ENCODE data around the gene RPS19BP1.

Gene RPS19BP1

DNA sequence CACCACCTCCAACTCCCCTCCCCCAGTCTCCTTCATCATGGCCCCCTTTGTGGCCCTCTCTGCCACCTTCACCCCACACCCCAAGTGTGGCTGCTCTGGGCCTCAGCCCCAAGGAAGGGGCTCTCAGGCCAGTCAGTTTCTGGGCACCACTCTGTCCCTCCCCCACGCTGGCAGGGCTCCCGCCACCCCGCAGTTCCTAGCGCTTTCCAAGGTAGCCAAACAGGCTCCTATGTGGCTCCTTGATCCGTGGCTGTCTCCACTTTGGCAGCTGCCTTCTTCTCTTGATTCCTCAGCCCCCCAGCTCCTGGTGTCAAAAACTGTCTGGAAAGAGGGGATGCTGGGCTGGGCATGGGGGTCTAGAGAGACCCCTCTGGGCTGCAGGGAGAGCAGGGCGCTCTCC, 27.6 kb upstream of the RPS19BP1 start:
- Histone ChIP-seq H3K27ac (no peak overlapping the region), H3K4me3 (no peak overlapping the region)

DNA sequence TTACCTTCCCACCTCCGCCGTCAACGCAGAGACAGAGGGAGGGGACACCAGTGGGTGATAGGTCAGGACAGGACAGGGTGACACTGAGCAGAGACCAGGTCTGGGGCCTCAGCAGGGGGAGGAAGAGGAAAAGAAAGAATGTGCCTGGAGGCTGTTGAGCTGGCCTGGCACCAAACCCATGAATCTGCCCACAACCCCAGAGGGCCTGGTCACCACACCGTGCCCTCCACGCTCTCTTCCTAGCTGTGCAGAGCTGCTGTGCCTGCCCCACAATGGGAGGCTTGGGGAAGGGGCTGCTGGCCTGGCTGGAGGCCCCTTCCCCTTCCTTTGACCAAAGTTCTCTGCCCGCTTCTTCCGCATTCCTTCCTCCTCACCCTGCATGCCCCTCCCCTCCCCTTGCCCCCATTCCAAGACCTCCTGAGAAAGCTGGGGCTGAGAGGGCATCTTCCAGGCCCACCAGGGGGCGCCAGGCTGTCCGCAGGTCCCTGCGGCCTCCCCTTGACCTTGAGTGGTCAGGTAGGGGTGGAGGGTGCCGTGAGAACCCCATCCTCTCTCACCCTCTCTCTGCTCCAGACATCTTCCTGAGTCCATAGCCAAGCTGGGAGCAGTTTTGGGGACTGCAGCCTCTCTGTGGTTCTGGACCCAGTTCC, 27.0 kb upstream of the RPS19BP1 start:
- Histone ChIP-seq H3K4me3 (no peak overlapping the region), H3K27ac (no peak overlapping the region)

- Histone ChIP-seq H3K4me3 (no peak overlapping the region), H3K27ac (no peak overlapping the region)
Observed at GRCh38 chr22:39558950-39559349, 26.4 kb upstream of the RPS19BP1 start.

- Histone ChIP-seq H3K4me3 (no peak overlapping the region), H3K27ac (no peak overlapping the region)
Observed at GRCh38 chr22:39558254-39558727, 25.7 kb upstream of the RPS19BP1 start.

DNA sequence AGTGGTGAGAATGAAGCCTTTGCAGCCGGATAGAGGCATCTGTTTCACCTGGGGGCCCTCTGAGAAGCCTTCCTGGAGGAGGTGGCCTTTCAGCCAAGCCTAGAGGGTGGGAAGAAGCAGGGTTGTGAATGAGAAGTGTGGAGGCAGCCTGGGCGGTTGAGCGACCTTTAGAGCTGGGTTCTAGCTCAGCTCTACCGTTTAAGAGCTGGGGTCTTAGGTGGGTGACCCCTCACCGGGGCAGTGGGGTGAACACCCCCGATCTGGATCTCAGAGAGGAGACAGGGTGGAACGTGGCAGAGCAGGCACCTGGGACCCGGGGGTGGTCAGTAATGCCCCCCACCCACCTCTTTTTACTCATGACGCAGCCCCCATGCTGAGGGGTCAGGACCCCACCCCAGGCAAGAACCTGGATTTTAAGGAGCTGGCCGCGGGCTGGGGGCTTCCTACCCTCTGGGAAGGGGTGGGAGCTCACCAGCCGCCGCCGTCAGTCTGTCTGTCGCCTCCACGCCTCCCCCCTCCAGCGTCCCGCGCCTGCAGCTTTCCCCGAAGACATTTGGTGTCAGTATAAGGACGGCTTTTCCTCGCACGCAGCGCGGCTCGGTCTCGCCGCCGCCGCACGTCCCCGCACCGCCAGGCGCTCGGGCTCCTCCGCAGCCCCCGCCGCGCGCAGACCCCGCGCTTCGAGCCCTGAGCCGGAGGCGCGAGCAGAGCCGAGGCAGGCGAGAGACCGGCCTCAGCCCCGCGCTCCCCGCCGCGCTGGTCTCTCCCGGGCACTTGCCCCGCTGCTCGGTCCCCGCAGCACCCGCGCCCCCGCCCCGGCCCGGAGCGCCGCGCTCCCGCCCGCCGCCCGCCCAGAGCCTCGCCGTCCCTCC, 24.7 kb upstream of the RPS19BP1 start:
- no peak overlapping the region for H3K27ac ChIP-seq
- peak overlapping the region in 1 of 7 experiments; percentile 21 for H3K4me3 ChIP-seq

GRCh38 chr22:39554151-39554550, 21.6 kb upstream of the RPS19BP1 start:
- no peak overlapping the region for H3K4me3 ChIP-seq
- no peak overlapping the region for H3K27ac ChIP-seq

DNA sequence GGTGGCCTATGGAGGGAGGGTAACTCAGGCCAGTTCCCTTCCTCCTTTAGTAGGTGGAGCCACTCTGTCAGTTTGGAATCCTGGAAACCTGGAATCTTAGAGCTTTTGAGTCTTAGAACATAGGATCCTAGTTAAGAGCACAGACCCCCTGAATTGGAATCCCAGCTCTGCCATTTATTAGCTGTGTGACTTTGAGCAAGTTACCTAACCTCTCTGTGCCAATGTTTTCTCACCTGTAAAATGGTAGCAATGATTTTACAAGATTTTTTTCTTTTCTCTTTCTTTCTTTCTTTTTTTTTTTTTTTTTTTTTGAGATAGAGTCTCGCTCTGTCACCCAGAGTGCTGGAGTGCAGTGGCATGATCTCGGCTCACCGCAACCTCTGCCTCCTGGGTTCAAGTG, 20.9 kb upstream of the RPS19BP1 start:
- H3K27ac ChIP-seq: no peak overlapping the region
- H3K4me3 ChIP-seq: no peak overlapping the region

DNA sequence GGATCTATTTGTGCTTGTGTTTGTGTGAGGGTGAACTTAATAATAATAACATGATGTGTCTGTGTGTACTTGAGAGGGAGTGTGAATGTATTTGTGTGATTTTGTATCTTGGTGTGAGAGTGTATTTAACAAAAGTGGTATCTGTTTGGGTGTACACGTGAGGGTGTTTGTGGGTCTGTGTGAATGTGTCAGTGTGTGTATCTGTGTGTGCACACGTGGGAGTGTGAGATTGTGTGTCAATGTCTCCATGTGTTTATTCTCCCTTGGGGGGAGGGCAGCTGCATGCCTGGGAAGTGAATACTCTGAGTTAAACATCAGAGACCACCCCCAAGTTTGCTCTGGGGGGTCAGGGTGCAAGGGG, 15.0 kb upstream of the RPS19BP1 start:
- no peak overlapping the region for H3K27ac ChIP-seq
- H3K4me3 ChIP-seq: no peak overlapping the region

DNA sequence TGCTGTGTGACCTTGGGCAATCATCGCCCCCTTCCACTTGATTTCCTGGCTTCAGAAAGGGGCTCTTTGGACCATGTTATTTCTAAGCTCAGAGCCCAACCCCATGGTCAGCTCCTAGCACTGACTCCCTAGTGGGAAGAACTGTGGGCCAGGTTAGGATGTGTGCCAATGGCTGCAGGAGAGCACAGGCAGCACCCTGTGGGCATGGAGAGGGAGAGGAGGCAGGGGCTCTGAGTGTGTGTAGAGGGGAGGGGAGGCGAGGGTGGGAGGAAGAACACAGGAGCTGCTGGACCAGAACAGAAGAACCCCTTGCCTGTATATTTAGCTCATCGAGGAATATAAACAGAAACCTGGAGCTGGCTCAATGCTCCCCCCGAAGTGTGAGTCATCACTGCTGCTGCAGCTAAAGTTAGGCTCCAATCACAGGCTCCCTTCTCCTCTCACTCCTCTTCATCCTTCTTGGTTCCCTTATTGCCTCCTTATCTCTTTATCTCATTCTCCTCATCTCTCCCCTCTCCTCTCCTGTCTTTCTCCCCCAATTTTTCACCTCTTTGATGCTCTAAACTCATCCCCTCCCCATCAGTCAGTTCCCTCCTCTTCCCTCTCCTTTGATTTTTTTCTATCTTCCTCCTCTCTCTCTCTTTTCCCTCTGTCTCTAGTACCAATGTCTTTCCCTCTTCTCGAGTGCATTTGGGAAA, 14.5 kb upstream of the RPS19BP1 start:
- H3K4me3 ChIP-seq: no peak overlapping the region
- no peak overlapping the region for H3K27ac ChIP-seq

DNA sequence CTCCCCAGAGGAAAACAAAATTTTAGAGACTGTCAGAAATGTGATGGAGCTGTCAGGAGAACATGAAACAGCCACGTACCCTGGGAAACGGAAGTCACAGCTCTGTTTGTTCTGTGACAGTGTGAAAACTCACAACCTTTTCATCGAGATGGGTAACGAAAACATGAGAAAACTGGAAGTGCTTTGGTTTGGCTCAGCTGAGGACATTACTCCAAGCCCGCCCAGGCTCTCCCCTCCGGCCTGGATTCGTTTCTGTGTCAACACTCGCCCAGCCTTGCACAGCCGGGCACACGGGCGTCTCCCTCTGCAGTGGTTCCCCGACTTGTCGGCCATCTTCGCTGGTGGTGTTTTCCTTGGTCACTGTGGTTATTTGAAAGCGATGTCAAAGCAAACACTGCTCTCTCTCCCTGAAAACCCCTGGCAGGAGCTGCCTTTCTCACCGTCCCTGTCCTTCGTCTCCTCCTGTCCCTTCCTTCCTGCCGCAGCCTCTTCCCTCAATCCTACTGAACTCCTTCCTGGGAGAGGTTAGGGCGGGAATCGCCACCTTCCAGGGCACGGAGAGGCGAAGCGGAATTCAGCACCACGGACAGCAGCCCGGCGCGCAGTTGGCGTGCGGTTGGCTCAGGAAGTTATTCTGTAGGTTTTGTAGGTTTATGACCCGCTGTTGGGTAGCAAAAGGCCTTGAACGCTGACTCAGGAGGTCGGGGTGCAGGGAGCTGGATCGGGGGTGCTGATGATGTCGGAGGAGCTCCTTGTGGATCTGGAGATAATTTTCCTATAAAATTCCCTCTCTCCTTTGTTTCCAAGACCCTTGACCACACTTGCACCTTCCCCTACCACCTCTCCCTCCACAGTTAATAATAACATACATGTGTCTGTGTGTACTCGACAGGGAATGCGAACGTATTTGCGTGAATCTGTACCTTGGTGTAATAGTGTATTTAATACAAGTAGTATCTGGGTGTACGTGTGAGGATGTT, 13.1 kb upstream of the RPS19BP1 start:
- no peak overlapping the region for H3K27ac ChIP-seq
- no peak overlapping the region for H3K4me3 ChIP-seq

DNA sequence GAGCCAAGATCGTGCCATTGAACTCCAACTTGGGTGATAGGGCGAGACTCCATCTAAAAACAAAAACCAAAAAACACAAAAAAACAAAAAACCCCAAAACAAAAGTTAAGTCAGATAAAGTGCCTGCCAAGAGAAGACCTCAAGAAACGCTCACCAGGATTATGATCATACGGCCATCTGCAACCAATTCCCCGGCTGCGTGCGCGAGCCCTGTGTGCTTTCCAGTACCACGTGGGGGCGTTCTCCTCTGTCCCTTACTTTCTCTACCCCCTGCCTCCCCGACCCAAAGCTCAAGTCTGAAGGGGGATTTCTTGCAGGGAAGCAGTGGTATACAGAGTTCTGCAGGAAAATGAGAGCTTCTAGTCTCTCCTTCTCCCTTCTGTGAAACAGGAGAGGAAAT, 10.5 kb upstream of the RPS19BP1 start:
- Histone ChIP-seq H3K27ac (no peak overlapping the region), H3K4me3 (no peak overlapping the region)

DNA sequence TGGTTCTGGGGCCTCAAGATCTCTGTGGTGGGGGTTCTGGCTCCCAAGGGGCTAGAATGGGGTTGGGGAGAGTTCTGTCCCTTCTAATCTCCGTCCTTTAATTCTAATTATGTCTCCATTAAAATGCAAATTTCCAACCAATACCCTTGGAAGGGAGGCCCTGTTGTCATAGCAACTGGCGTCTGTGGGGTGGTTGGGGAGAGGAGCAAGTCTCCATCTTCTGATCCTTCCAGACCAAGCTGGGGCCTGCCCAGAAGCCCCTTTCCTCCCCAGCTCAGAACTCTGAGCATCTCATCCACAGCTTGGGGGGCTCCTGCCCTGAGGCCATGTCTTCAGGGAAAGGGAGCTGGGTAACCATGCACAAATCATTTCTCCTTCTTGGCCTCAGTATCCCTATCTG, 5.4 kb upstream of the RPS19BP1 start:
- no peak overlapping the region for H3K27ac ChIP-seq
- H3K4me3 ChIP-seq: no peak overlapping the region

DNA sequence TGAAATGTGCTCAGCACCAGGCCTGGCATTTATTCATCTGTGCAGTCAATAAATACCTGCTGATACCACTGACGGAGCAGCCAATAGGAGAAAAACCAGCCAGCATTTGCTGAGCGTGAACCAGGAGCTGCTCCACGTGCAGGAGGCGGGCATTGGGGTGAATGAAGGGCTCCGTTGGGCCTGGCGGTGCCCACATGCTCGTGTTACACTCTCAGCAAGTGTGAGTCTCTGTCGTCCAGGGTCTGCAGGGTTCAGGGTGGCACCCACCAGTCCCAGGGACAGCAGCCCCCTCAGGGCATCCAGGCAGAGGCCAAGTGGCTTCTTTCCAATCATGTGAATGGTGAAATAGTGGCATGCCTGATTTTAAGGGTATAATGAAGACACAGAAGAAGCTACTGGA, 4.2 kb upstream of the RPS19BP1 start:
- Histone ChIP-seq H3K27ac (no peak overlapping the region), H3K4me3 (no peak overlapping the region)

DNA sequence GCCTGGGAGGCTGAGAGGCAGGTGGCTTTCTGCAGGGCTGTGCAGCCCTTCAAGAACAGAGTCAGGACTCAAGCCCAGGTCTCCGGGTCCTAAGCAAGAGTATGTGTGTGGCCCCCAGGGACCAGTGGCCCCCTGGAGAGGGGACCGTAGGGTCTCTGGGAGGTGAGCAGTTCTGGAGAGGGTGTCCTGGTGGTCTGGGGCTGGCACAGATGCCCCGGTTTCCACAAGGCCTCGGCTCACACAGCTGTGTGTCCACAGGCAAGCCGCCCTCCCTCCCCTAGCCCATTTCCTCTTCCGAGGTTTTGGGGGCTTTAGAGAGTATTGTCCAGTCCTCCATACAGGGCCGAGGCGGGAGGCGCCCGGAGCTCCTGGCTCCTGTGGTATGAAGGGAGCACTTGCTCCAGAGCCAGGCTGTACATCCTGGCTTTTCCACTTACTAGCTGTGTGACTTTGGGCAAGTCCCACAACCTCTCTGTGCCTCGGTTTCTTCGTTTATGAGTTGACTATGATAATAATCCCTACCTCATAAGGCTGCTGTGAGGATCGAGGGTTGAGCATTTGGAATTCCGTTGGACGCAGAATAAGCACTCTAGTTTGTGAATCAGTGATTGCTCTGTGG, 3.4 kb upstream of the RPS19BP1 start:
- Histone ChIP-seq H3K27ac (no peak overlapping the region), H3K4me3 (no peak overlapping the region)

DNA sequence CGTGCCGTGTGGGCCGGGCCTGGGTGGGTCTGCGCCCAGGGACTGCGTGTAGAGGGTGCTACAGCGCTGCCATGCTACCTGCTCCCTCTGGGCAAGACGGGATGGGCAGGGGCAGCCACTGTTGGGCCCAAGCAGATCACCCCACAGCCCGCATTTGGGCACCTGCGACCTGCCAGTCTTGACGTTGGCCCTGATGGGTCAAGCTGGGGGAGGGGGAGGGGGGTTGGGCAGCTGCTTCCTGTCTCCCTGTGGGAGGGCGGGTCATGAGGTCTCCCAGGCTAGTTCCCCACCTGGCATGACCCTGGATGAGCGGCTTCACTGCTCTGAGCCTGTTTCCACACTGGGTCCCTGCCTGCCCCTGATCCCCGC, 2.8 kb upstream of the RPS19BP1 start:
- Histone ChIP-seq H3K4me3 (no peak overlapping the region), H3K27ac (no peak overlapping the region)

DNA sequence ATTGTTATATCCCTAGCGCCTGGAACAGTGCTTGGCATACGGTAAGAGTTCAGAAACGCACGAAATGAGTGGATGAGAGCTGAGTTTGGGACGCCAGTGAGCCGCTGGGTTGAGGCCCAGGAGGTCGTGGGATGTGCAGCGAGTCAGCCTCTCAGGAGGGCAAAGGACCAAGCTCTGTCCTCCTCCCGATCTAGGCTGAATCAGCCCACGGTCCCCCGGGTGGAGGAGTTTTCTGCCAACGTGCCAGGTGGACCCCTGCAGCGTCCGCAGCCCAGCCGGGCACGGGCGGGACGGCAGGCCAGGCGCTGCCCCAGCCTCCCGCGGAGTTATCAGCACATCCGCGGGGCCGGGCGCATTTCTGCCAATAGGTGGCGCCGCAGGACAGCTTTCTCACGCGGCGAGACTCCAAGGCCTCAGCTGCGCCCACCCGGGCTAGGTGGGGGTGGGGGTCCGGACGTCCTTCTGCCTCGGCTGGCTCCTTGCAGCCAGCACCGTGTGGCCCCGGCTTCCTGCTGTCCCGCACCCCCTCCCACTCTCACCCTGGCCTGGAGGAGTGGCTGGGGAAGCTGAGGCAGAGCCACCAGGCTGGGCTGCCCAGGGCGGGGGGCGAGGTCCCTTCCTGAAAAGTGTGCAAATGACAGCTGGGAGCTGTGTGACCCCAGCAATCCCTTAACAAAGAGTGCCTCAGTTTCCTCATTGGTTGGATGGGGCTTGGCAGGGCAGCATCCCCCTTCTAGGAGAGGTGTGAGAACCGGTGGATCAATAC, 2.2 kb upstream of the RPS19BP1 start:
- Histone ChIP-seq H3K27ac (peak overlapping the region in 3 of 21 experiments; percentile 16 to 43 (median 18)), H3K4me3 (no peak overlapping the region)

DNA sequence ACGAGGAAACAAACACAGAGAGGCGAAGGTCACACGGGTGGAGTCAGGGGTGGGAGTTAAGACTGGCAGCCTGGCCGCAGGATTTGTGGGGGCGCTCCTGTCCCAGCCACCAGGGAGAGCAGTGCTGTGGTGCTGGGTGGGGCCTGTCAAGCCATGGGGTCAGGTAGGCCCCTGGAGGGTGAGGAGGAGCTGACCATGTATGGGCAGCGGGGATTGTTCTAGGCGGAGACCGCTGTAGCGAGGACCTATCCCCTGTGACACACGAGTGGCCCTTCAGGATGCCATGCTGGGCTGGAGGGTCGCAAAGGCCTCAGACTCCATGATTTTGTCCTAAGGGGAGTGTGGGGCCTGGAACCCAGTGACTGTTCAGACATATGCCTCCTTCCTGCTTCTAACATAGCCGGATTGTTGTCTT, 1.6 kb upstream of the RPS19BP1 start:
- Histone ChIP-seq H3K27ac (peak overlapping the region in 3 of 21 experiments; percentile 16 to 43 (median 18)), H3K4me3 (no peak overlapping the region)

GRCh38 chr22:39530692-39531331, 1.7 kb downstream of the RPS19BP1 start:
- H3K4me3 ChIP-seq: no peak overlapping the region
- peak overlapping the region in 3 of 21 experiments; percentile 13 to 96 (median 94) for H3K27ac ChIP-seq

All from skin epidermis (tissue), 12 donors.